ENCODE results near the gene OR52E1.

OR52E1 gene

DNA sequence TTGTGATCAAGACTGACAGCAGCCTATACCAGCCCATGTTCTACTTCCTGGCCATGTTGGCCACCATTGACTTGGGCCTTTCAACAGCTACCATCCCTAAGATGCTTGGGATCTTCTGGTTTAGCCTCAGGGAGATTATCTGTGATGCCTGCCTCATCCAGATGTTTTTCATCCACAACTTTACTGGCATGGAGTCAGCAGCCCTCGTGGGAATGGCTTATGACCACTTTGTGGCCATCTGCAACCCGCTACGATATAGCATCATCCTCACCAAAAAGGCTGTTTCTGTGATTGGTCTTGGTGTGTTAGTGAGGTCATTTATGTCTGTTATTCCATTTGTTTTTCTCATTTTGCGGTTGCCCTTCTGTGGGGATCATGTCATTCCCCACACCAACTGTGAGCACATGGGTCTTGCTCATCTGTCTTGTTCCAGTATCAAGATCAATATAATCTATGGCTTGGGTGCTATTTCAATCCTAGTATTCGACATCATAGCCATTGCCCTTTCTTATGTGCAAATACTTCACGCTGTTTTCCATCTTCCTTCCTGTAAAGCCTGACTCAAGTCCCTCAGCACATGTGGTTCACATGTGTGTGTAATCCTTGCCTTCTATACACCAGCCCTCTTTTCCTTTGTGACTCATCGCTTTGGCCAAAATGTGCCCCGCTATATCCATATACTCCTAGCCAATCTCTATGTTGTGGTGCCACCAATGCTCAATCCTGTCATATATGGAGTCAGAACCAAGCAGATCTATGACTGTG is 23.6 kb downstream of the OR52E1 start:
- TF ChIP-seq, protein P1, sequence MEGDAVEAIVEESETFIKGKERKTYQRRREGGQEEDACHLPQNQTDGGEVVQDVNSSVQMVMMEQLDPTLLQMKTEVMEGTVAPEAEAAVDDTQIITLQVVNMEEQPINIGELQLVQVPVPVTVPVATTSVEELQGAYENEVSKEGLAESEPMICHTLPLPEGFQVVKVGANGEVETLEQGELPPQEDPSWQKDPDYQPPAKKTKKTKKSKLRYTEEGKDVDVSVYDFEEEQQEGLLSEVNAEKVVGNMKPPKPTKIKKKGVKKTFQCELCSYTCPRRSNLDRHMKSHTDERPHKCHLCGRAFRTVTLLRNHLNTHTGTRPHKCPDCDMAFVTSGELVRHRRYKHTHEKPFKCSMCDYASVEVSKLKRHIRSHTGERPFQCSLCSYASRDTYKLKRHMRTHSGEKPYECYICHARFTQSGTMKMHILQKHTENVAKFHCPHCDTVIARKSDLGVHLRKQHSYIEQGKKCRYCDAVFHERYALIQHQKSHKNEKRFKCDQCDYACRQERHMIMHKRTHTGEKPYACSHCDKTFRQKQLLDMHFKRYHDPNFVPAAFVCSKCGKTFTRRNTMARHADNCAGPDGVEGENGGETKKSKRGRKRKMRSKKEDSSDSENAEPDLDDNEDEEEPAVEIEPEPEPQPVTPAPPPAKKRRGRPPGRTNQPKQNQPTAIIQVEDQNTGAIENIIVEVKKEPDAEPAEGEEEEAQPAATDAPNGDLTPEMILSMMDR (IDR thresholded peaks at IDR 0.05; ENCODE audit: insufficient read depth, low read length, poor library complexity, severe bottlenecking) = no peak

DNA sequence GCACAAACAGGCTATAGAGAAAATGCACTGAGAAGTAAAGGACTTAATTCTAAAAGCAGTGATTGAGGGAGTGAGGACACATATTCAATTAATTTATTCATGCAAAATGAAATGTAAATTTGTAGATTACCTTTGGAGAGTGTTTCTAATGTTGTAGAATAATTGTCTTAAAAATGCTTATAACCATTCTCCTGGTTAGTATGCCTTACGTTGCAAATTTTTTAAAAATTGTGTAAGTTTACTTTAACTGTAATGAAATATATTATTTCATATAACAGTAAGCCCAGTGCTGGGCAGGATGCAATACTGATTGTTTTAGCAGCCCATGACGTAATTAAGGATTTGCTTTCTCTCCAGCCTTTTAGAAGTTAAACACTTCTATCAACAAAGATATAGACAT is 26.6 kb downstream of the OR52E1 start:
- no peak for DNase-seq (ENCODE audit: extremely low read depth, insufficient read length)
- Histone ChIP-seq H3K27me3 (replicated peaks; ENCODE audit: control insufficient read depth, insufficient read depth, low read length) (no peaks in the 10 kb centered on the region), H3K36me3 (ENCODE audit: control insufficient read depth, insufficient read depth, low read length) (no peaks in the 10 kb centered on the region), H3K4me3 (replicated peaks; ENCODE audit: low read depth, low read length) (no peak overlapping the region)
- TF ChIP-seq, protein P1 (IDR thresholded peaks at IDR 0.05; ENCODE audit: insufficient read depth, low read length, poor library complexity, severe bottlenecking) = no peak

More for the DNA sequence above, 23.6 kb downstream of the OR52E1 start:
- Histone ChIP-seq H3K4me3 (replicated peaks; ENCODE audit: low read depth, low read length) (no peak overlapping the region), H3K27me3 (replicated peaks; ENCODE audit: control insufficient read depth, insufficient read depth, low read length) (no peaks in the 10 kb centered on the region), H3K36me3 (ENCODE audit: control insufficient read depth, insufficient read depth, low read length) (no peaks in the 10 kb centered on the region)
- no peak for DNase-seq (ENCODE audit: extremely low read depth, insufficient read length)

DNA sequence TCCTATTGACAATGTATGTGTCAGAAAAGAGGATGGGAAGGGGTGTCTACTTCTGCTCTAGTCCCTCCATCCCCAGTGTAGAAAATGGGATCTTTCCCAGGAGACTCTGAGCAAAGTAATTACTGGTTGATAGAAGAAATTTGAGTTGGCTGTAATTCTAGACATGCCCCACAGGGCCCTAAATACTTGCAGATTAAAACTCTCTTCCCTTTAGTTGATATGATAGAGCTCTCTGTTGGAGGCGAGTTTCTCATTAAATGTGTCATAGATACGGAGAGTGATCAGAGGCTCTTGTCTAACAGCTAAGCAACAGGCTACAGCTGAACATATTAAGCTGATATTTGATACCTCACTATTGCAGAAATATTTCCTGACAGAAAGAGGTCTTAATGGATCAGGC is 32.9 kb downstream of the OR52E1 start:
- Histone ChIP-seq H3K4me3 (replicated peaks; ENCODE audit: low read depth, low read length) (no peak overlapping the region), H3K27me3 (replicated peaks; ENCODE audit: control insufficient read depth, insufficient read depth, low read length) (no peaks in the 10 kb centered on the region), H3K36me3 (ENCODE audit: control insufficient read depth, insufficient read depth, low read length) (no peaks in the 10 kb centered on the region)
- no peak for DNase-seq (ENCODE audit: extremely low read depth, insufficient read length)
- TF ChIP-seq, protein P1 (IDR thresholded peaks at IDR 0.05; ENCODE audit: insufficient read depth, low read length, poor library complexity, severe bottlenecking) = no peak

DNA sequence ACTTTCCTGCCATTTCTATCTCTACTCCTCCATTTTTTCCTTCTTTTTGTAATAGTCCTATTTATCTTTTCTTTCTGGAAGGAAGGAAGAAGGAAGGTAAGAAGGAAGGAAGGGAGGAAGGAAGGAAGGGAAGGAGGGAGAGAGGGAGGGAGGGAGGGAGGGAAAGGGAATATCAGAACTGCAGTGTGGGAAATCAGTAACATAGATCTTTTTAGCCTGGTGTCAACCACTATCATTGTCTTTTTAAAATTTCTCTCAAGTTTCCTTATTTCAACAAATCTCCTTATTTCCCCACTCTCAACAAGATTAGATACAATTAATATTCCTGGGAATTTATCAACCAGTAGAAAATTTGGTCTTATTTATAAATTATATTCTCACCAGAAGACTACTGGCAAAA is 33.7 kb downstream of the OR52E1 start:
- TF ChIP-seq, protein P1 (IDR thresholded peaks at IDR 0.05; ENCODE audit: insufficient read depth, low read length, poor library complexity, severe bottlenecking) = no peak
- no peaks in the 10 kb centered on the region for H3K27me3 ChIP-seq (replicated peaks; ENCODE audit: control insufficient read depth, insufficient read depth, low read length)
- DNase-seq (ENCODE audit: extremely low read depth, insufficient read length) = no peak

DNA sequence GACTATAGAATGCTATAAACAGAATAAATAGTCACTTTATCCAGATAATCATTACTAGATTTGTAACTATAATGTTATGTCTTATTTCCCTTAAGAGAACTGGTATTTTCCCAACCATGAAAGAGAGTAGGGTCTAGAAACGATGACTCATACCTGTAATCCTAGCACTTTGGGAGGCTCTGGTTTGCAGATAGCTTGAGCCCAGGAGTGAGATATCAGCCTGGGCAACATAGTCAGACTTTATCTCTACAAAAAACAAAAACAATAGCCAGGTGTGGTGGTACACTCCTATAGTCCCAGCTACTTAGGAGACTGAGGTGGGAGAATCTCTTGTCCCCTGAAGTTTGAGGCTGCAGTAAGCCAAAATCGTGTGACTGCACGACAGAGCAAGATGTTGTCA is 37.9 kb downstream of the OR52E1 start:
- Histone ChIP-seq H3K36me3 (ENCODE audit: control insufficient read depth, insufficient read depth, low read length) (no peaks in the 10 kb centered on the region), H3K4me3 (replicated peaks; ENCODE audit: low read depth, low read length) (no peak overlapping the region), H3K27me3 (replicated peaks; ENCODE audit: control insufficient read depth, insufficient read depth, low read length) (no peaks in the 10 kb centered on the region)
- TF ChIP-seq, protein P1 (IDR thresholded peaks at IDR 0.05; ENCODE audit: insufficient read depth, low read length, poor library complexity, severe bottlenecking) = no peak
- DNase-seq (ENCODE audit: extremely low read depth, insufficient read length) = no peak

More for the DNA sequence above, 33.7 kb downstream of the OR52E1 start:
- Histone ChIP-seq H3K4me3 (replicated peaks; ENCODE audit: low read depth, low read length) (no peak overlapping the region), H3K36me3 (ENCODE audit: control insufficient read depth, insufficient read depth, low read length) (no peaks in the 10 kb centered on the region)

Measured in GM06990 (cell line).